ENCODE results near the gene VCPKMT.

The VCPKMT gene

GRCh38 chr14:50122291-50122690 is 5.9 kb upstream of the VCPKMT start:
- in situ Hi-C loops (cut with MboI; ENCODE audit: low sequenced_read_pairs, unreplicated experiment) = loop anchor here (25.0 kb wide), 1 partner anchor 485 kb away; the partner anchor contains the start of gene DNAAF2
- TF ChIP-seq CTCF (IDR thresholded peaks at IDR 0.05; ENCODE audit: borderline replicate concordance, control extremely low read depth, extremely low read depth, insufficient read depth, missing control alignments) = no peak
- DNase-seq (ENCODE audit: low spot score) = no peak

GRCh38 chr14:50121486-50121885 is 5.1 kb upstream of the VCPKMT start:
- in situ Hi-C loops (cut with MboI; ENCODE audit: low sequenced_read_pairs, unreplicated experiment) = loop anchor here (25.0 kb wide), 1 partner anchor 484 kb away; the partner anchor contains the start of gene DNAAF2
- TF ChIP-seq CTCF (IDR thresholded peaks at IDR 0.05; ENCODE audit: borderline replicate concordance, control extremely low read depth, extremely low read depth, insufficient read depth, missing control alignments) = no peak
- DNase-seq (ENCODE audit: low spot score) = no peak

- no peak for DNase-seq (ENCODE audit: low spot score)
- TF ChIP-seq CTCF (IDR thresholded peaks at IDR 0.05; ENCODE audit: borderline replicate concordance, control extremely low read depth, extremely low read depth, insufficient read depth, missing control alignments) = no peak
- in situ Hi-C loops (cut with MboI; ENCODE audit: low sequenced_read_pairs, unreplicated experiment) = loop anchor here (25.0 kb wide), 1 partner anchor 480 kb away; the partner anchor contains the start of gene DNAAF2
Observed at GRCh38 chr14:50117456-50117855, 1.1 kb upstream of the VCPKMT start.

- no peak for DNase-seq (ENCODE audit: low spot score)
- in situ Hi-C loops (cut with MboI; ENCODE audit: low sequenced_read_pairs, unreplicated experiment) = loop anchor here (25.0 kb wide), 1 partner anchor 480 kb away; the partner anchor contains the start of gene DNAAF2
- TF ChIP-seq CTCF (IDR thresholded peaks at IDR 0.05; ENCODE audit: borderline replicate concordance, control extremely low read depth, extremely low read depth, insufficient read depth, missing control alignments) = no peak
Observed at GRCh38 chr14:50116966-50117365, 594 bp upstream of the VCPKMT start.

- in situ Hi-C loops (cut with MboI; ENCODE audit: low sequenced_read_pairs, unreplicated experiment) = loop anchor here (25.0 kb wide), 1 partner anchor 476 kb away; the partner anchor contains the start of gene DNAAF2
- DNase-seq (ENCODE audit: low spot score) = peak; percentile 34
- no peak for TF ChIP-seq CTCF (IDR thresholded peaks at IDR 0.05; ENCODE audit: borderline replicate concordance, control extremely low read depth, extremely low read depth, insufficient read depth, missing control alignments)
Observed at GRCh38 chr14:50113381-50114035, 2.9 kb downstream of the VCPKMT start.

GRCh38 chr14:50110323-50111037 is 5.9 kb downstream of the VCPKMT start:
- in situ Hi-C loops (cut with MboI; ENCODE audit: low sequenced_read_pairs, unreplicated experiment) = loop anchor here (25.0 kb wide), 1 partner anchor 473 kb away; the partner anchor contains the start of gene DNAAF2
- no peak for DNase-seq (ENCODE audit: low spot score)
- no peak for TF ChIP-seq CTCF (IDR thresholded peaks at IDR 0.05; ENCODE audit: borderline replicate concordance, control extremely low read depth, extremely low read depth, insufficient read depth, missing control alignments)

Measured in GM13976 (cell line).